Chondrocyte (in vitro differentiated cells): Measurements from ENCODE around the gene HLF. TPM values are rescaled to one million over a fixed set of nuclear protein-coding genes. Genes with fewer than 3 reads are reported as not detected.

Experiments used
- DNase-seq: peaks from one replicate; pipeline ENCODE4 v3.0.0; 2021; ENCODE audit warnings: mixed read lengths, low spot score
- H3K27ac Mint-ChIP-seq: one replicate; pipeline ENCODE4 v1.8.0; 2021; ENCODE audit warnings: mild to moderate bottlenecking, moderate library complexity, mixed read lengths; ENCODE audit not compliant: unreplicated experiment
- H3K27me3 Mint-ChIP-seq: 2 replicates; pipeline ENCODE4 v1.8.0; 2021; ENCODE audit warnings: low read depth, mixed read lengths
- H3K36me3 Mint-ChIP-seq: 2 replicates; pipeline ENCODE4 v1.8.0; 2021; ENCODE audit warnings: low read depth, mixed read lengths
- H3K4me1 Mint-ChIP-seq: 2 replicates; pipeline ENCODE4 v1.8.0; 2021; ENCODE audit warnings: low read depth, mild to moderate bottlenecking, mixed read lengths
- H3K4me3 Mint-ChIP-seq: one replicate; pipeline ENCODE4 v1.8.0; 2021; ENCODE audit warnings: mild to moderate bottlenecking, moderate library complexity, mixed read lengths; ENCODE audit not compliant: unreplicated experiment
- H3K9me3 Mint-ChIP-seq: 2 replicates; pipeline ENCODE4 v1.8.0; 2021; ENCODE audit warnings: low read depth, mixed read lengths
- total RNA-seq: library from RNA; stranded (reverse); gene quantifications from 3 replicates; pipeline ENCODE4 v1.2.1, GENCODE V29; 2021
- TF ChIP-seq, protein P1 (sequence below): fragments of 200-600 bp; sonication (generic); IDR thresholded peaks from 2 replicates; pipeline ENCODE4 v1.5.0; 2021; ENCODE audit warnings: antibody characterized with exemption, mild to moderate bottlenecking, moderate library complexity

The HLF gene
- total RNA-seq, 1 donor from 2014 or later: 0.47 TPM

DNA sequence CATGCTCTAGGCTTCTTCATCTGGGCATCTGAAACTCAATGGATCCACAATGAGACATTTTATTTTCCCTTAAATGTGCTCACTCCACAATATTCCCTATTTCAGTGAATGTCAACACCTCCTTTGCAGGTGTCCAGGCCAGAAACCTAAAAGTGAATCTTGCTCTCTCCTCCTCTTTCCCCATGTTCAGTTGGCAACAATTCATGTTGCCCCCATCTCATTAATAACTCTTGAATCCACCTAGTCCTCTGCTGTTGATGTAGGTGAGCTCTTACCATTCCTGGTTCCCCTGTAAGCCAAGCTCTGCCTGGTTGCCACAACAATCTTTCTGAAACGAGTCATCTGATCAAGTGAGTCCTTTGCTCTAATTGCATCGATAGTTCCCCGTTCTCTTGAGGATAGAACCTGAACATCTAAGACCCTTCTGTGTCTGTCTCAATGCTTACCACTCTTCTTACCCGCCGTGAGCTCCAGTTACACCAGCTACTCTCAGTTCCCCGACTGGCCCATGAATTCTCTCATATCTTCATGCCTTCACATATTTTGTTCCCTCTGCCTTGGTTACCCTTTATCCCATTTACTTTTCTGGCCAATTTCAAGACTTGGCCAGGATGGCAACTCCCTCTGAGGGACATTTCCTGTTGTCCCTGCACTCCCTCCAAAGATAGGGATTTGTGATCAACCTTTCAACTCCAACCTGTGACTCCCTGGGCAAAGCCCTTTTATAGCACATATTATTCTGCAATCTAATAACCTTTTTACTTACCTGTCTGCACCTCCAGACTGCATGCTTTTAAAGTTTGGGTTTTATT, 35.9 kb downstream of the HLF start:
- Mint-ChIP-seq H3K4me3 (no peak overlapping the region), H3K27me3 (peaks cover 12% of the 10 kb centered on the region), H3K4me1 (no peaks in the 10 kb centered on the region), H3K36me3 (no peaks in the 10 kb centered on the region), H3K9me3 (no peaks in the 10 kb centered on the region), H3K27ac (no peak overlapping the region)
- TF ChIP-seq, protein P1, sequence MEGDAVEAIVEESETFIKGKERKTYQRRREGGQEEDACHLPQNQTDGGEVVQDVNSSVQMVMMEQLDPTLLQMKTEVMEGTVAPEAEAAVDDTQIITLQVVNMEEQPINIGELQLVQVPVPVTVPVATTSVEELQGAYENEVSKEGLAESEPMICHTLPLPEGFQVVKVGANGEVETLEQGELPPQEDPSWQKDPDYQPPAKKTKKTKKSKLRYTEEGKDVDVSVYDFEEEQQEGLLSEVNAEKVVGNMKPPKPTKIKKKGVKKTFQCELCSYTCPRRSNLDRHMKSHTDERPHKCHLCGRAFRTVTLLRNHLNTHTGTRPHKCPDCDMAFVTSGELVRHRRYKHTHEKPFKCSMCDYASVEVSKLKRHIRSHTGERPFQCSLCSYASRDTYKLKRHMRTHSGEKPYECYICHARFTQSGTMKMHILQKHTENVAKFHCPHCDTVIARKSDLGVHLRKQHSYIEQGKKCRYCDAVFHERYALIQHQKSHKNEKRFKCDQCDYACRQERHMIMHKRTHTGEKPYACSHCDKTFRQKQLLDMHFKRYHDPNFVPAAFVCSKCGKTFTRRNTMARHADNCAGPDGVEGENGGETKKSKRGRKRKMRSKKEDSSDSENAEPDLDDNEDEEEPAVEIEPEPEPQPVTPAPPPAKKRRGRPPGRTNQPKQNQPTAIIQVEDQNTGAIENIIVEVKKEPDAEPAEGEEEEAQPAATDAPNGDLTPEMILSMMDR: no peak
- DNase-seq: no peak

DNA sequence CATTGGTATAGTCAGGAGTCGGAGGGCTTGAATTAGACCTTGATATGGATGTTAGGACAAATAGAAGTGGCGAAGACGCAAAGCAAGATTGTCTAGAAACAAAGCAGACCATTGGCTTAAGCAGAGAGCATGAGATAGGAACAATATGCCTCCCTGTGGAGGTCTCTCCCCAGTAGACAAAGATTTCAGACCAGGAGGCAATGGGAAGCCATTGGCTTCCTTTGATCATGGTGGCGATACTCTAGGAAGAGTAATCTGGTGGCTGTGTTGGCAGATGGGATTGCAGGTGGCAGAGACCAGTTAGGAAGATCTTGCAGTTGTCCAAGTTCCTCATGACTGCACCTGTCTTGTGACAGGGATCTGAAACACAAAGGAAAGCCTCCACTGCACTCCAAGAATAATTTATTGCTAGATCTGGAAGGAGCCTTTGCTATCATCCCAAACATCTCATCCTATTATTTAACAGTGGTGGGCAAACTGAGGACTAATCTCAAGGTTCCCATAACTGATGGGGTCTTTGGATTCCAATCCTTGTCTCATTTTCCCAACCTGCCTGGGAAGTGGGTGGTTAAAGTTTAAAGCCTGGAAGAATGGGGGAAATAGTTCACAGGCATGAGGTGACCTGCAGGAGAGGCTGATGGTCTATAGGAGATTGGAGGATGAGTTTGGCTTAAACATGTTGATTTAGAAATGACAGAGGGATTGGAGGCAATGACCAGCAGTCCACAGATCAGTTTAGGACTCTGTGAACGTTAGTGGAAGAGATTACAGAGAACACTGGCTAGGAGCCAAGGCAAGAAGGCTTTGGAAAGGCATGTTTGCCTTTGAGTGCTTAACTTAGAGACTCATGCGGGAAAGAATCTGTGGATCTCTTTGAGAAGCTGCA, 37.0 kb downstream of the HLF start:
- Mint-ChIP-seq H3K27me3 (peaks cover 12% of the 10 kb centered on the region), H3K4me3 (no peak overlapping the region), H3K4me1 (no peaks in the 10 kb centered on the region), H3K27ac (no peak overlapping the region), H3K9me3 (no peaks in the 10 kb centered on the region), H3K36me3 (no peaks in the 10 kb centered on the region)
- TF ChIP-seq, protein P1: no peak
- no peak for DNase-seq

GRCh38 chr17:55302407-55302787, 37.6 kb downstream of the HLF start:
- no peak for DNase-seq
- Mint-ChIP-seq H3K9me3 (no peaks in the 10 kb centered on the region), H3K4me3 (no peak overlapping the region), H3K27ac (no peak overlapping the region), H3K27me3 (peaks cover 12% of the 10 kb centered on the region), H3K36me3 (no peaks in the 10 kb centered on the region), H3K4me1 (no peaks in the 10 kb centered on the region)
- TF ChIP-seq, protein P1: no peak

- Mint-ChIP-seq H3K36me3 (no peaks in the 10 kb centered on the region), H3K4me1 (no peaks in the 10 kb centered on the region), H3K27me3 (peaks cover 10% of the 10 kb centered on the region), H3K4me3 (no peak overlapping the region), H3K27ac (no peak overlapping the region), H3K9me3 (no peaks in the 10 kb centered on the region)
- DNase-seq: no peak
- TF ChIP-seq, protein P1: no peak
These were observed 38.3 kb downstream of the HLF start for GRCh38 chr17:55303008-55303493.

- no peaks in the 10 kb centered on the region for H3K9me3 Mint-ChIP-seq
- no peaks in the 10 kb centered on the region for H3K36me3 Mint-ChIP-seq
- TF ChIP-seq, protein P1: peak; percentile 39
- DNase-seq: no peak
- peaks cover 10% of the 10 kb centered on the region for H3K27me3 Mint-ChIP-seq
- H3K27ac Mint-ChIP-seq: no peak overlapping the region
- no peak overlapping the region for H3K4me3 Mint-ChIP-seq
- H3K4me1 Mint-ChIP-seq: no peaks in the 10 kb centered on the region
These were observed 39.0 kb downstream of the HLF start for GRCh38 chr17:55303701-55304145.
